GM12864 (cell line): ENCODE results near the gene B4GALNT4.
"Not testable (repeated sequence)": the region's sequence is repeated elsewhere in the genome, so short reads cannot be mapped to it uniquely, and the experiment has no call there.

ENCODE experiments used
- DNase-seq: peaks from one replicate; pipeline ENCODE4 v3.0.0-alpha.2; 2011; ENCODE audit warnings: low read depth
- H3K4me3 ChIP-seq: 2 replicates; pipeline ENCODE4 v1.5.1; 2011; ENCODE audit warnings: mild to moderate bottlenecking, low read depth, low read length, control low read depth
- TF ChIP-seq, protein P1 (sequence below): IDR thresholded peaks from 2 replicates; pipeline ENCODE4 v1.5.1; 2011; ENCODE audit warnings: low read depth, mild to moderate bottlenecking, moderate library complexity, low read length, control low read depth, inconsistent platforms; ENCODE audit errors: missing control alignments

The B4GALNT4 gene

GRCh38 chr11:369336-370018 lies at the start of gene B4GALNT4:
B4GALNT4 (plus strand) TSS chr11:369499; CDS start chr11:369804, 305 bp downstream.
- H3K4me3 ChIP-seq: no peak within 1 kb of the TSS
- DNase-seq: no peak
- TF ChIP-seq, protein P1, sequence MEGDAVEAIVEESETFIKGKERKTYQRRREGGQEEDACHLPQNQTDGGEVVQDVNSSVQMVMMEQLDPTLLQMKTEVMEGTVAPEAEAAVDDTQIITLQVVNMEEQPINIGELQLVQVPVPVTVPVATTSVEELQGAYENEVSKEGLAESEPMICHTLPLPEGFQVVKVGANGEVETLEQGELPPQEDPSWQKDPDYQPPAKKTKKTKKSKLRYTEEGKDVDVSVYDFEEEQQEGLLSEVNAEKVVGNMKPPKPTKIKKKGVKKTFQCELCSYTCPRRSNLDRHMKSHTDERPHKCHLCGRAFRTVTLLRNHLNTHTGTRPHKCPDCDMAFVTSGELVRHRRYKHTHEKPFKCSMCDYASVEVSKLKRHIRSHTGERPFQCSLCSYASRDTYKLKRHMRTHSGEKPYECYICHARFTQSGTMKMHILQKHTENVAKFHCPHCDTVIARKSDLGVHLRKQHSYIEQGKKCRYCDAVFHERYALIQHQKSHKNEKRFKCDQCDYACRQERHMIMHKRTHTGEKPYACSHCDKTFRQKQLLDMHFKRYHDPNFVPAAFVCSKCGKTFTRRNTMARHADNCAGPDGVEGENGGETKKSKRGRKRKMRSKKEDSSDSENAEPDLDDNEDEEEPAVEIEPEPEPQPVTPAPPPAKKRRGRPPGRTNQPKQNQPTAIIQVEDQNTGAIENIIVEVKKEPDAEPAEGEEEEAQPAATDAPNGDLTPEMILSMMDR: no peak

- DNase-seq, H3K4me3 ChIP-seq: not testable (repeated sequence)
Observed at GRCh38 chr11:319888-320273, 49.4 kb upstream of the B4GALNT4 start.

DNA sequence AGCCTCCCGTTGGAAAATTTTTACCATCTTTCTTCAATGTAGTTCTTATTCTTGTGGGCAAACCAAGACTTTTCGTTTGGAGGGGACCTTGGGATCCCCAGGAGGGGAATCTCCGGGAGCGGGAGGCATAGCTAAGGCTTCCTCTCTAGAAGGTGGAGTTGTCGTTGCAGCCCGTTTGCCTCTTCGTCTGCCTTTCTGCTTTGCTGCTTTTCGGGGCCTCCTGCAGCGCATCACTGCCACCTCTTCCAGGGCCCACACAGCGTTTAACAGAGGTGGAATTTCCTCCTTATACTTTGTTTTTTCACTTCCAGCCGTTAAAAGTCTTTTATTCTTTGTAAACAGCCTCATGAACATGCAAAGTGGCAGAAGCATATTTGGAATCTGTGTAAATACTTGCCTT lies 45.1 kb upstream of the B4GALNT4 start:
- TF ChIP-seq, protein P1: no peak
- H3K4me3 ChIP-seq: no peak overlapping the region
- no peak for DNase-seq

DNA sequence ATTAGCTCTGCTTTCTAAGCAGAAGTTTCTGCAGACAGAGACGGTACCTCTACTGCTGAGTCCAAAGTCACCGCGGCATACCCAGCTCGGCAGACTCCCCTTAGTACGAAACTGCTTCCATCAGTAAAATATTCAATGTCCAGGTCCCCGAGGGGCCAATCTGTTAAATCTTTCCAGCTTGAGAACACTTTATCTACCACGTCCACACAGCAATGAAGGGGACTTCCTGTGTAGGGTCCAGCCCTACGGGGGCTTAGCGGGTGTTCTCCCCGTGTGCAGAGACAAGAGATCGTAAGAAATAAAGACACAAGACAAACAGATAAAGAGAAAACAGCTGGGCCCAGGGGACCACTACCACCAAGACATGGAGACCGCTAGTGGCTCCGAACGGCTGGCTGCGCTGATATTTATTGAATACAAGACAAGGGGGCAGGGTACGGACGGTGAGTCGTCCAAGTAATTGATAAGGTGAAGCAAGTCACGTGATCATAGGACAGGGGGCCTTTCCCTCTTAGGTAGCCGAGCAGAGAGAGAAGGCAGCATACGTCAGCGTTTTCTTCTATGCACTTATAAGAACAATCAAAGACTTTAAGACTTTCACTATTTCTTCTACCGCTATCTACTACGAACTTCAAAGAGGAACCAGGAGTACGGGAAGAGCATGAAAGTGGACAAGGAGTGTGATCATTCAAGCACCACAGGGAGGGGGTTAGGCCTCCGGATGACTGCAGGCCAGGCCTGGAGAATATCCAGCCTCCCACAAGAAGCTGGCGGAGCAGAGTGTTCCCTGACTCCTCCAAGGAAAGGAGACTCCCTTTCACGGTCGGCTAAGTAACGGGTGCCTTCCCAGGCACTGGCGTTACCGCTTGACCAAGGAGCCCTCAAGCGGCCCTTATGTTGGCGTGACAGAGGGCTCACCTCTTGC lies 44.4 kb upstream of the B4GALNT4 start:
- not testable (repeated sequence) for DNase-seq, H3K4me3 ChIP-seq

- DNase-seq: no peak
- H3K4me3 ChIP-seq: peak overlapping the region; percentile 35
- TF ChIP-seq, protein P1: no peak
Observed at GRCh38 chr11:325796-326591, 43.3 kb upstream of the B4GALNT4 start.

- TF ChIP-seq, protein P1: no peak
- no peak for DNase-seq
- H3K4me3 ChIP-seq: peak overlapping the region; percentile 35
Observed at GRCh38 chr11:326592-326841, 42.8 kb upstream of the B4GALNT4 start.

DNA sequence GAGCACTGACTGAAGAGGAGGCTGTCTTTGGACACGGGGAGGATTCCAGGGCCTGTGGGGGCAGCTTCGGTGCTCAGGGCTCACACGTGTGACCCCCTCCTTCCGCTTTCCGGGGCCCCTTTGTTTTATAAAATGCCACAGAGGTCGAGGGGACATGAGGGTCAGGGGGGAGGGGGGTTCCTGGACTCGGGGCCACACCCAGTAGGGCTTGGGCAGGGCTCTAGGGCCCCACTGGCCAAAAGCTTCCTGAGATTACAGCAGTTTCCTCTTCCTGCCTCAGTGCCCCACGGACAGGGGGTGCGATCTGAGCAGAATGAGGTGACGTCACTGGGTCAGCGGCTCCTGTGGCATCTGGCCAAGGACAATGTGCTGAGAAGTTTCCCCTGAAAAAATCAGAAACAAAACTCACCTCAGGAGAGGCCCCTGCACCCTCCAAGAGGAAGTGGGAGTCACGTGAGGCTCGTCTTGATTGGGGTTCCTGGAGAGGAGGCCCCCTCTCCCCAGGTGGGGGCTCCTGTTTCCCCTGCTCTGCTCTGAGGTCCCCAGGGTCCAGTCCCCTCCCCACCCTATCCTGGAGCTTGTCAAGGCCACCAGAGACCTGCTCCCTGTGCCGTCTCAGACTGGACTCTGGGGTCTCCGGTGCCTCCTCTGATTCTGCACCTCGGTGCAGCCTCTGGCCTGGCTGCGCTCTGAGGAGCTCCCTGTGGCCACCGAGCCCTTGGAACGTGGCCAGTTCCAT lies 42.3 kb upstream of the B4GALNT4 start:
- peak; percentile 81 for DNase-seq
- H3K4me3 ChIP-seq: peak overlapping the region; percentile 35
- TF ChIP-seq, protein P1: no peak
